ENCODE data around the gene HDAC7.

Gene HDAC7

GRCh38 chr12:47779943-47780504 is 39.7 kb downstream of the HDAC7 start:
- no peak for DNase-seq

GRCh38 chr12:47779301-47779942 is 40.3 kb downstream of the HDAC7 start:
- DNase-seq: peak in 50 of 51 donors; percentile 41 to 97 (median 83)

GRCh38 chr12:47778881-47779280 is 40.8 kb downstream of the HDAC7 start:
- peak in 12 of 51 donors; percentile 23 to 82 (median 48) for DNase-seq

DNA sequence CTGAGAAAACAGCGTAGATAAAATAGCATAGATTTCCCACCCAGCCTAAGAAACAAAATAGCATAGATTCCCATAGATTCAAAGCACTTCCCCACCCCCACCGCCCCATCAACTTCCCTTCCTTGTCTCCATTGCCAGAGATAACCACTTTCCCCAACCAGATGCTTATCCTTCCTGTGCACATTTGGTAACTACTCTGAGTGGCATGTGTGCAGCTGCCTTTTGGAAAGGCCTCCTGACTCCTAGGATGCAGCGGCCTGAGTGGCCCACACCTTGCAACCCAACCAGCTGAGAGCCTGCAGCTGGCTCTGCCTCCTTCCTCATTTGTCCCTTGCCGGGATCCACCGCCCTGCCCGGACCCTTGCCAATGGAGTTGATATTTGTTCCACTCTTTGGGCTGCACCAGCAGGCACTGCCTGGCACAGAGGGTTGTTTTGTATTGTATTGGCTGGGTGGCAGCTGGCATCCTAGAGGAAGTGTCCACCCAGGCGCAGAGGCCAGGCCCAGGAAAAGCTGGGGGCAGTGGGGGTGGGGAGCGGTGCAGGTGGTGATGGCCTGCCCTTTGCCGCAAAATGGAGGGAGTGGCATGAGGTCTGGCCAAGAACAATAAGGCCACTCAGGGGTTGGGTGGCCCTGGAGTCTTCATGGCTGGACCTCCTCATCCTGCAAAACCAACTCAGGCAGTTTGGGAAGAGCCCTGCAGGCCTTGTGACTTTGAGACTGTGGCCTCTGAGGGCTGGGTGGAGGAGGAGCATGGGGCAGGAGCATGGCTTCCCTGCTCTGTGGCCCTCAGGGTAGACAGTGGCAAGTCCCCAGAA is 41.8 kb downstream of the HDAC7 start:
- DNase-seq: peak in 49 of 51 donors; percentile 41 to 96 (median 87)

- peak in 2 of 51 donors; percentile 61 to 67 for DNase-seq
Observed at GRCh38 chr12:47777151-47777550, 42.6 kb downstream of the HDAC7 start.

- DNase-seq: peak in 4 of 51 donors; percentile 25 to 50 (median 42)
Observed at GRCh38 chr12:47776471-47777143, 43.1 kb downstream of the HDAC7 start.

DNA sequence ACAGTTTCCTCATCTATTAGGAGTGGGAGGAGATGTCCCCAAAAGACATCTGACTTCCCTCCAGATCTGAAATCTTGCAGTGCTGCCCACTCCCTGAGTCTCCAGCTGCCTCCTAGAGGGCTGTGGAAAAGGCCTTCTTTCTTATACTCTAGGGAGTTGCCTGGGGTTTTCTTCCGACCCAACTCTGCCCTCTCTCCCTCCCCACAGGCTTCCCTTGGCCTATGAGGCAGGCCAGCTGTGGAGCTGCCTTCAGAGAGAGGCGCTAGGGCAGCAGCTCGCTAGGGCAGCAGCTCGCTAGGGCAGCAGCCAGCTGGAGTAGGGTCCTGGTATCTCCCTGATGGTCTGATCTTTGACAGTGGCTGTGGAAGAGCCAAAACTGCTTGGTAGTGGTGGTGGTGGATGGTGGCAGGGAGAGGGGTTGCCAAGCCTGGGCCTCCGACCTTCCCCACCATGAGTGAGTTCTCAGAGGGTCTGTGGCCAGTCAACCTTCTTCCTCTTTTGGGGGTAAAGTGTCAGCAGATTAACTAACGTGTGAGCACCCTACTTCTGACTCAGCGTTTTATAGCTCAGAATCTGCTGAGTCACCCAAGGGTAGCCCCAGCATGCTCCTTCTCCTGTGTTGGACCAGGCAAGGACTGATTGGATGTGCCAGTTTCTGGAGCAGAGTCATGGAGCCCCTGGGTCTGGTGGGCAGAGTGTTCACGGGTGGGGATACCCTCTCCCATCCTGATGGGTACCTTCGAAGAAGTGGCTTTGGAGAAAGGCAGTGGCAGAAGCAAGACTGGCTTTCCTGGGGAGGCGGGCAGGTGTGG is 44.4 kb downstream of the HDAC7 start:
- peak in 27 of 51 donors; percentile 13 to 75 (median 51) for DNase-seq

DNA sequence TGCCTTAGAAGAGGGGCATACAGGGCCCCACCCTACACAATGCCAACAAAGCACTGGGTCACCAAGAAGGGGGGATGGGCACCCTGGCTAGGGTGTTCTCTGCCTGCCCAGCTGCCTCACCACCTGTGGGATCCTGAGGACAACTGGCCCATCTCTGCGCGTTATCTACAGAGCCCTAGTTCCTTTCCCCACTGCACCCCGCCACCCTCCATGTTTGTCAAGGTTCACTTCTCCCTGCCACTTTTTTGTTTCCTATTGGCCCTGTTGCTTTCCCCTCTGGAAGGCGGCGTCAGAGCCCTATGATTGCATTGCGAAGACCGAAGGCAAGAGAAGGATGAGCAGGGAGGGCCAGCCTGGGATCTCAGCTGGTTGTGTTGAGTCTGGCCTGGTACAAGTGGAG is 45.0 kb downstream of the HDAC7 start:
- DNase-seq: peak in 7 of 51 donors; percentile 15 to 41 (median 34)

- DNase-seq: peak in 4 of 51 donors; percentile 14 to 53 (median 34)
Observed at GRCh38 chr12:47773858-47774580, 45.7 kb downstream of the HDAC7 start.

GRCh38 chr12:47773062-47773857 is 46.4 kb downstream of the HDAC7 start, which contains the start of gene SLC48A1:
SLC48A1 (plus strand) TSS chr12:47773238; CDS start chr12:47773305, 67 bp downstream.
- peak in 46 of 51 donors; percentile 31 to 85 (median 62) for DNase-seq

DNA sequence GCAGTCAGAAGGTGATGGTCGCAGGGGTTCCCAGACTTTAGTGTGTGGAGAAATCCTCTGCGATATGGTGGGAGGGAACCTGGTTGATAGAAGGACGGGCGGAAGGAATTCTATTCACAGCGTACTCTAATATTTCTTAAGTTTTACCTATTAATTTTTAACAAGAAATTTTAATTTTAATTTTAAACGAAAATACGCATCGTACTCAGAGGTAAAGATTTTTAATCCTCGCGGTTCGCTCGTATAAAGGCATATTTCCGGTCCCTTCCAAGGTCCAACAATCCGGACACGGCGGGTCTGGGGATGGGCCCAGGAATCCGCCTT is 47.0 kb downstream of the HDAC7 start:
- no peak for DNase-seq

DNA sequence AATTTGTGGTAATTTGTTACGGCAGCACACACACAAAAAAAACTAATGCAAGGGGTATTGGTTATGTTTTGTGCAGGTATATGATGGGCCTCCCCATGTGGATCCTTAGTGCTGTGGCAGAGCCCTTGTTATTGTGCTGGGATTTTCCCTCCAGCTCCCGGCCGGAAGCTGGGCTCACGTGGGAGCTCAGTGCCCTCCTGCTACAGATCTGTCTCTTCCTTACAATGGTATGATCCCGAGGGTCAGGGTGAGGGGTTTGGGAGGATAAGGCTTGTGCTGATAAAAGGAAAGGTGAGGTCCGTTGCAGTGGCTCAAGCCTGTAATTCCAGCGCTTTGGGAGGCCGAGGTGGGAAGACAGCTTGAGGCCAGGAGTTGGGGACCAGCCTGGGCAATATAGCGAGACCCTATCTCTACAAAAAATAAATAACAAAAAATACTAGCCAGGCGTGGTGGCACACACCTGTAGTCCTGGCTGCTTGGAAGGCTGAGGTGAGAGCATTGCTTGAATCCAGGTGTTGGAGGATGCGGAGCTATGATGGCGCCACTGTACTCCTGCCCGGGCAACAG is 47.5 kb downstream of the HDAC7 start:
- DNase-seq: peak in 10 of 51 donors; percentile 13 to 50 (median 28)

- DNase-seq: no peak
Observed at GRCh38 chr12:47771304-47771703, 48.4 kb downstream of the HDAC7 start.

DNA sequence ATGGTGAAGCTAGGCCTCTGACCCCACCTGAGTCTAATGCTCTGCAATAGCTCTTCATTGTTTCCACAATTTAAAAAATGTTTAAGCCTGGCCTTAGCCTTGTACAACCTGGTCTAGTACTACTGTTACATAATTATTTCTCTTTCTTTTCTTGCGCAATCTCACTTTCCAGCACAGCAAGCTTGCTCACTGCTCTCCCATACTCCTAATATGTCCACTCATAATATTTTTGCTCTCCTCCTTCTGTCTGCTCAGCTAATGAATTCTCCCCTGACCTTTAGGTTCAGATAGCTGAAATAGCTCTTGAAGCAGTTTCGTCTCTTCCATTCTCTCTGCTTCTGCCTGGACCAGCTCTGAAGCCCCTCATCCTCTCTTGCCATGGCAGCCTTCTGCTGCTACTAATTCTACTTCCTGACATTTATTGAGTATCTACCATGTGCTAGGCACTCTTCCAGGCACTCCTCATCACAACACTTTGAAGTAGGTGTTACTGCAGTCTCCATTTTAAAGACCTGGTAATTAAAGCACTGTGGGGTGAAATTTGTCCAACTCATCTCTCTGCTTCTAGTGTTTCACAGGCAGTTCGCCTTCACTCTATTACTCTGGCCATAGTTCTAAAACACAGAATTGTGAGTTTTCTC is 49.5 kb downstream of the HDAC7 start:
- DNase-seq: no peak

GRCh38 chr12:47769234-47770085 is 50.2 kb downstream of the HDAC7 start:
- no peak for DNase-seq

DNA sequence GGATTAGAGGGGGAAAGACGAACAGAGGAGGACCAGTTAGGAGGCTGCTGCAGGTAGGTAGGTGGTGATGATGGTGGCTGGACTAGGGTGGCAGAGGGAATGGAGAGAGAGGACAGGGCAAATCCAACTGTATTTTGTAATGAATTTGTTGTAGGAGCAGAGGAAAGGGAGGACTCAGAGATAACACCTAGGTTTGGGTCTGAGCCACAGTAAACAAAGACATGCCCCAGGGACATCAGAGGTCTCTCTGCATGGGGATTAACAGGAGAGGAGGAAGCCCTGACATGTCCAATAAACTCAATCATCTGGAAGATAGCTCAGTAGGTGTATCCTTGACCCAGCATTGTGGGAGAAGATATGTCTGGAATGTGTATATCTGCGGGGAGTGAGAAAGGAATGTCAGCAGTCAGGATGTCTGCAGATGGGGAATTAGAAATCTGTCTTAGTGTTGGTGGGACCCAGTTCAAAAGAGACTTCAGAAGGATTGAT is 51.3 kb downstream of the HDAC7 start:
- no peak for DNase-seq

GRCh38 chr12:47767216-47767724 is 52.4 kb downstream of the HDAC7 start:
- DNase-seq: peak in 21 of 51 donors; percentile 10 to 68 (median 37)
